ENCODE results near the gene DHX32. TPM values are rescaled to one million over a fixed set of nuclear protein-coding genes. Genes with fewer than 3 reads are reported as not detected.
A peak's percentile ranks its signal among the peaks of the same experiment; 100 is the strongest.
"Not testable (repeated sequence)": the region's sequence is repeated elsewhere in the genome, so short reads cannot be mapped to it uniquely, and the experiment has no call there.

The DHX32 gene
- total RNA-seq, 1 donor from 2014 or later: 31.9 TPM

GRCh38 chr10:125925262-125925834 lies 44.3 kb upstream of the DHX32 start:
- TF ChIP-seq CTCF (IDR thresholded peaks at IDR 0.05): no peak
- H3K36me3 ChIP-seq: no peaks in the 10 kb centered on the region
- no peaks in the 10 kb centered on the region for H3K27me3 ChIP-seq (ENCODE audit: low read depth)
- H3K4me1 ChIP-seq: no peaks in the 10 kb centered on the region
- H3K4me3 ChIP-seq: no peak overlapping the region
- ATAC-seq (no peak), DNase-seq (no peak)
- intact Hi-C loops (cut with DNase I): no loop called here
- no peaks in the 10 kb centered on the region for H3K9me3 ChIP-seq
- H3K27ac ChIP-seq: no peak overlapping the region

- DNase-seq; ATAC-seq; H3K4me3 ChIP-seq; H3K27me3 ChIP-seq (ENCODE audit: low read depth); H3K36me3 ChIP-seq; H3K27ac ChIP-seq; H3K9me3 ChIP-seq; intact Hi-C loops (cut with DNase I); H3K4me1 ChIP-seq: not testable (repeated sequence)
These were observed 40.7 kb upstream of the DHX32 start for GRCh38 chr10:125921643-125922306.

GRCh38 chr10:125917704-125918361 lies 36.7 kb upstream of the DHX32 start:
- peak in 1 of 2 donors; percentile 57 for ATAC-seq
- H3K9me3 ChIP-seq; H3K27ac ChIP-seq; H3K27me3 ChIP-seq (ENCODE audit: low read depth); H3K4me1 ChIP-seq; intact Hi-C loops (cut with DNase I); H3K36me3 ChIP-seq; H3K4me3 ChIP-seq; DNase-seq: not testable (repeated sequence)

- Histone ChIP-seq H3K4me1 (no peaks in the 10 kb centered on the region), H3K27ac (no peak overlapping the region), H3K9me3 (no peaks in the 10 kb centered on the region), H3K36me3 (no peaks in the 10 kb centered on the region), H3K27me3 (ENCODE audit: low read depth) (no peaks in the 10 kb centered on the region), H3K4me3 (no peak overlapping the region)
- ATAC-seq: no peak
- intact Hi-C loops (cut with DNase I): no loop called here
- TF ChIP-seq CTCF (IDR thresholded peaks at IDR 0.05): no peak
- no peak for DNase-seq
These were observed 35.9 kb upstream of the DHX32 start for GRCh38 chr10:125916977-125917376.

DNA sequence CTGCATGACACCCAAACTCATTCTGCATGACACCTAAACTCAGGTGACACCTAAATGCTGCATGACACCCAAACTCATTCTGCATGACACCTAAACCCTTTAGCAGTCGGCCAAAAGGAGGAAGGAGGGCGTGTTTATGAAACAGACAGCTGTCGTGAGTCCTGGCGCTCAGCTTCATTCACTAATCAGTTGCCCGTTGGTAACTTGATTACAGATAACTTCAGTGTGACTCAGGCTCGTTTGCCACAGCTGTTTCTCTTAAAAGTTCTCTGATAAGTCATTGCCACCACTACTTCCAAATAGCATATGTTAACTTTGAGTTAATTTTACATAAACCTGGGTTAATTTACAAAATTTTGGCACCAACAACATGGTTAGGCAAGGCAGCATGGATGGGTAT lies 32.2 kb upstream of the DHX32 start:
- H3K9me3 ChIP-seq; H3K27me3 ChIP-seq (ENCODE audit: low read depth); H3K4me1 ChIP-seq; ATAC-seq; H3K36me3 ChIP-seq; H3K4me3 ChIP-seq; intact Hi-C loops (cut with DNase I); H3K27ac ChIP-seq; DNase-seq: not testable (repeated sequence)

DNA sequence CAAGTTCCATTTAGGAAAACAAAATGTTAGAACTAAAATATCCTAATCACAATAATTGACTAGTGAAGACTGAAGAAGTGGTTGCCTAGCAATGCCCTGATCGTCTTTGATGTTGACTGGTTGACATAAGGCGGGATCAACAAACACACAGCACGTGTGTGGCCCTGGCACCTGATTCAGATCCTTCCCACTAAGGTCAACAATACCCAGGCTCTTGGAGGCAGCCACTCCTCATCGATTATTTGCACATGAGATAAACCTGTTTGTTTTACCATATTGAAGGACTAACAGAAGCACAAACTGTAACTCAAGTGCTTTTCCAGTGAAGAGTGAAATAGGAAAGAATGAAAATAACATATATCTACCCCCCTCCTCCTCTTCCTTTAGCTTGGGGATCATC lies 30.9 kb upstream of the DHX32 start:
- H3K27ac ChIP-seq: no peak overlapping the region
- TF ChIP-seq CTCF (IDR thresholded peaks at IDR 0.05): no peak
- no peaks in the 10 kb centered on the region for H3K36me3 ChIP-seq
- peak; percentile 60 for DNase-seq
- intact Hi-C loops (cut with DNase I): no loop called here
- peak; percentile 83 to 93 for ATAC-seq
- H3K4me1 ChIP-seq: no peaks in the 10 kb centered on the region
- no peaks in the 10 kb centered on the region for H3K27me3 ChIP-seq (ENCODE audit: low read depth)
- H3K4me3 ChIP-seq: no peak overlapping the region
- no peaks in the 10 kb centered on the region for H3K9me3 ChIP-seq

- no peaks in the 10 kb centered on the region for H3K36me3 ChIP-seq
- TF ChIP-seq CTCF (IDR thresholded peaks at IDR 0.05): no peak
- H3K4me3 ChIP-seq: no peak overlapping the region
- ATAC-seq: no peak
- no peak for DNase-seq
- no peaks in the 10 kb centered on the region for H3K27me3 ChIP-seq (ENCODE audit: low read depth)
- intact Hi-C loops (cut with DNase I): no loop called here
- H3K4me1 ChIP-seq: no peaks in the 10 kb centered on the region
- no peaks in the 10 kb centered on the region for H3K9me3 ChIP-seq
- H3K27ac ChIP-seq: no peak overlapping the region
These were observed 30.1 kb upstream of the DHX32 start for GRCh38 chr10:125911145-125911544.

DNA sequence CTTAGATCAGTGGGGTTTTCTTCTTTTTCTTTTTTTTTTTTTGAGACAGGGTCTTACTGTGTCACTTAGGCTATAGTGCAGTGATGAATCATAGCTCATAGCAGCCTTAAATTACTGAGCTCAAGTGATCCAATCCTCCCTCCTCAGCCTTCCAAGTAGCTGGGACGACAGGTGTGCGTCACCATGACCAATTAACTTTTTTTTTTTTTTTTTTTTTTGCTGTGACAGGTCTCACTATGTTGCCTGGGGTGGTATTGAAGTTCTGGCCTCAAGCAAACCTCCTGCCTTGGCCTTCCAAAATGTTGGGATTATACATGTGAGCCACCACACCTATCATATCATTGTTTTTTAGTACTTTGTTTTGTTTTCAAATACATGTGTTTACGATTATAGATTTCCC lies 28.4 kb upstream of the DHX32 start:
- H3K27me3 ChIP-seq (ENCODE audit: low read depth); H3K36me3 ChIP-seq; ATAC-seq; H3K4me1 ChIP-seq; H3K4me3 ChIP-seq; H3K9me3 ChIP-seq; H3K27ac ChIP-seq; DNase-seq; intact Hi-C loops (cut with DNase I): not testable (repeated sequence)

GRCh38 chr10:125908813-125909212 lies 27.7 kb upstream of the DHX32 start:
- H3K27me3 ChIP-seq (ENCODE audit: low read depth); H3K4me3 ChIP-seq; H3K27ac ChIP-seq; intact Hi-C loops (cut with DNase I); H3K36me3 ChIP-seq; H3K9me3 ChIP-seq; H3K4me1 ChIP-seq; DNase-seq: not testable (repeated sequence)
- ATAC-seq: peak in 1 of 2 donors; percentile 36

DNA sequence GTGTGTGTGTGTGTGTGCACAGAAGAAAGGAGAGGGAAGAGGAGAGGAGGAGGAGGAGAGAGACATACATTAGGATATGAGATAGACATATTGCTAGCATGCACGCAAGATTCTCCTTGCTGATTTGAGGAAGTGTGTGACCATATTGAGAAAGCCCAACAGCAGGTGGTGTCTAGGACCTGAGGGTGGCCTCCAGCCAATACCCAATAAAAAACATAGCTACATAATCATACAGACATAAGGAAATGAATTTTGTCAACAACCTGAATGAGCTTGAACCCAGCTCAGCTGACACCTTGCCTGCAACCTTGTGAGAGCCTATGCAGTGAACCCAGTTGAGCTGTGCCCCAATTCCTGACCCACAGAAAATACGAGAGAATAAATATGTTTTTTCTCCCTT lies 26.5 kb upstream of the DHX32 start:
- intact Hi-C loops (cut with DNase I); ATAC-seq; H3K4me3 ChIP-seq; DNase-seq; H3K9me3 ChIP-seq; H3K4me1 ChIP-seq; H3K27me3 ChIP-seq (ENCODE audit: low read depth); H3K36me3 ChIP-seq; H3K27ac ChIP-seq: not testable (repeated sequence)

Measured in lower lobe of right lung (tissue), 2 donors.